NCI-H69 (cell line): ENCODE results near the gene TBCD.
A peak's percentile ranks its signal among the peaks of the same experiment; 100 is the strongest.

Experiments used
- DNase-seq: peaks from one replicate; lab custom pipeline; 2025; lab: John Stamatoyannopoulos, UW

Gene TBCD

DNA sequence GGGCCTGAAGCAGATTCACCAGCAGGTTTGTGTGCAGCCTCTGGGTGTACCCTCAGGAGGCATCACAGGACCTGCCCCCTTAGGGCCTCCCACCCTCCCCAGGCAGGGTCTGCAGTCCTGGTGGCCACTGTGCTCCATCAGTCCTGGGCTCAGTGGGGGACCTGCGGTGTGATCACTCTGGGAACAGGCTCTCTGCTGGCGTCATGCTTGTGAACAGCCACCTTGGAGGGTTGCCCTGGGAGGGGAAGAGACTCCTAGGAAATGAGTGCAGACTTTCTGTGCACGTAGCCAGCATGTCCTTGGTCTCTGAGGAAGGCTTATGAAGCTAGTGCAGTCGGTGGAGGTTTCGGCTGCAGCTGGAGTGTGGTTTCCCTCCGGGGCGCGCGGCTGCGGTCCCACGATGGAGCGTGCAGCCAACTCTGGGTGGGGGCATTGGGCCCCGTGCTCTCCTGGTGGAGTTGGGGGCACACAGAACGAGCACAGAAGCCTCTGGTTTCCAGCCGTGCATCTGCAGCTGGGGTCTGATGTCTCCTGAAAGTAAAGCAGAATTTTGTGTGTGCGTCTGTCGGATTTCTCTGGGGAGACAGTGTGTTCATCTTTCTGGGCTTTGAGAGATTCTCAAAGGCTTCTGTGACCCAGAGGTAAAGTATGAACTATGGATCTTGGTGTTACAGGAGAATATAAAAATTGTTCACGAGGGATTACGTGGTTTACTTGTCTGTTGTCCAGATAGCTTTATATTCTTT, 156.1 kb downstream of the TBCD start:
- no peak for DNase-seq

DNA sequence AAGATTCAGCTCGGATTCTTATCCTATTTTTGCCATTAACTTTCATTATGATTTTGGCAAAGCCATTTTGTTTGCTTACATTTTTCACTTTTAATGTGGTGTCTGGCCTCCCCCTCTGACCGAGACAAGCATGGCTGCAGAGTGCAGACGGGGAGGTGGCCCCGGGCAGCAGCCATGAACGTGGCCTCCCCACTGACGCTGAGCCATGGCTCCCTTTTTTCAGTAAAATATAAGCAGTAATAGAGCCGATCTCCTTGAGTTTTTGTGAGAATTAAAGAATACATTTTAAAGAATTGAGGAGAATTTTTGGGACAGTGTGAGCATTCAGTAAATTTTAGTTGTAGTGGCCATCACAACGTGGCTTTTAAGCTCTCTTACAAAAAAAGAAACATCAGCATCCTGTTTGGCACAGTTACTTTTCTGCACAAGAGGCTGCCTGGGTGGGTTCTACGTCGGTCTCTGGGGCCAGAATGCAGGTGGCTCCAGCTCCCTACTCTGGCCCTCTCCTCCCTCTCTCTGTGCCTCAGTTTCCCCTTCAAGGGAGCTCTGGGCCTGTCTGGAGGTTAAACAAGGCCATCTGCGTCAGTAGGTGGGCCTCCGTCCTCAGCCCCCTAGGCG, 156.8 kb downstream of the TBCD start:
- no peak for DNase-seq

DNA sequence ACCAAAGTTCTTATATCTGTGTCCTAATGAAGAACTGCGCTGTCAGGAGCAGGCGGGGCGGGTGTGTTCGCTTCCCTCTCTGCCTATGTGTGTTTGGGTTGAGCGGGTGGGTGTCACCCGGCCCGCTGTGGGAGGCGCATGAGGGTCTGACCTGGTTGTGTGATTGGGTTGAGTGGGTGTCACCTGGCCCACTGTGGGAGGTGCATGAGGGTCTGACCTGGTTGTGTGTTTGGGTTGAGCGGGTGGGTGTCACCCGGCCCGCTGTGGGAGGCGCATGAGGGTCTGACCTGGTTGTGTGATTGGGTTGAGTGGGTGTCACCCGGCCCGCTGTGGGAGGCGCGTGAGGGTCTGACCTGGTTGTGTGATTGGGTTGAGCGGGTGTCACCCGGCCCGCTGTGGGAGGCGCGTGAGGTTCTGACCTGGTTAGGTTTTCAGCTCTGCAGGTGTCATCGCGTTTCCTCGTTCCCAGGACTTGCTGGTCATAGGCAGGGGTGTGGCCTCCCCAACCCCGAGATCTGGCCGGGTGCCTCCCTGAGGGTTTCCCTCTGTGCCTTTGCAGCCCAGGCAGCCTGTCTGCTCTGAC, 157.5 kb downstream of the TBCD start:
- no peak for DNase-seq

DNA sequence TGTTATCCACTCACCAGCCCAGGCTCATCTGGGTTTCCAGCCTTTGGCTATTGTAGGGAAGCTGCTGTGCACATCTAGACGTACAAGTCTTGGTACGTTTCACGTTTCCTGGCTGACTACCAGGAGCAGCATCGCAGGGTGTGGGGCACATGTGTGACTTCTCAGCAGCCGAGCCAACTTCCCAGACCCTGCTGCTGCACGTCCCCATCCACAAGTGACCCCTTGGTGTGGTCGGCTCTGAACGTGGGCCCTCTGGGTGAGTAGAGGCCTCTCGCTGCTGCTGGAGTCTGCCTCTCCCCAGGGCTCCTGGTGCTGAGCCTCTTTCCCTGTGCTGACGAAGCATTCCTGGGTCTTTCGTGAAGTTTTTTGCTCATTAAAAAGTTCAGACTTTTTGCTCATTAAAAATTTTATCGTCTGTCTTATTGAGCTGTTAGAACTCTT, 158.2 kb downstream of the TBCD start:
- no peak for DNase-seq

DNA sequence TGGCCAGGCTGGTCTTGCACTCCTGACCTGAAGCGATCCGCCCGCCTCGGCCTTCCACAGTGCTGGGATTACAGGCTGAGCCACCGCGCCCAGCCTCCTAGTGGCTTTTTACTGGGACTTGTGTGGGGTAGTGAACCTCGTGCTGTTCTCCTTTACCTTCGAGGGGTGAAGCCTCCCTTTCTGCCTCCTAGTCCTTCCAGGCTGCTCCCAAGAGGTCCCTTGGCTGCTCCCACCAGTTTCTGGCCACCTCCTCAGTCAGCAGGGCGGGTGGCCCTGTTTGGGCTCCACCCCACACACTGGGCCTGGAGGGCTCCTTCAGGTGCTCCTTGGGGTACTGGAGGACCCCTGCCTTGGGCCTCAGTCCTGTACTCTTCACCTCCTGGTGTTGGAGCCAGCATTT, 158.9 kb downstream of the TBCD start:
- DNase-seq = no peak

DNA sequence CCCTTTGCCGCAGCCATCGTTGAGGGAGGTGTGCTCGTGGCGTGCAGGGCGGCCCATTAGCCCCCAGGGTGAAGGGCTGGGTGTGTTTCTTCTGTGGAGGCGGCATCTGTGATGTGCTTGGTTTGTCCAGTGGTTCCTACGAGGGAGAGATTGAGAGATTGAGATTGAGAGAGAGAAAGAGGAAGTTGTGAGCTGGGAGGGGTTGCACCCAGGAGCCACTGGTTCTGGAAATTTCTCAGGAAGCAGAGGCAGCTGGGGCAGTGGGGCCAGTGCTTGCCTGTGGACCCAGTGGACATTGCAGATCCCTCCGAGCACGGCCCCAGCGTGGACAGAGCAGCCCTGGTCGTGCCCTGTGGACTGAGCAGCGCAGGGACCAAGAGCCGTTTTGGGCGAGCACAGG, 160.0 kb downstream of the TBCD start:
- no peak for DNase-seq

DNA sequence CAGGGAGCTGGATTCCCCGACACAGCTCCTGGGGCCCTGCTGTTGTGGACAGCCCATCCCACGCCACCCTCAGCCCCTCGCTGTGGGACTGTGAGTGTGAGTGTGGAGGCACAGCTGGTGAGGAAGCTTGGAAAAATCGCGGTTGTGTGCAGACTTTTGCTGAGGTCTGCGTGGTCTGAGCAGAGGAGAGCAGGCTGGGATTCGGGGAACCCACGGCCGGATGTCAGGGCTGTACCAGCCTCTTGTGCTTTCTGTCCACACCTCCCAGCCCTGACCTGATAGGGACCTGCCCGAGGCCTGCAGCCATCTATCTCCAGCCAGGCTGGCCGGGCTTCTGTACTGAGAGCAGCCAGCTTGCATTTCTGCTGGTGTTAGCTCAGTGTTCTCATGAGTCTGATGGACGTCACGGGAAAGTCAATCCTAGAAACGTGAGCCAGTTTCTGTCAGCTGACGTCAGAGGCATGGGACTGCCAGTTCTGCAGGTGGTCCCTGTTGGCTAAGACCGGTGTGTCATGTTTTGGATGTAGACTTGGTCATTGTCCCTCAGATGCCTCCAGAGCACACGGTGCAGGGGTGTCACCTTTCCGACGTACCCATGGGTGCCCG, 160.7 kb downstream of the TBCD start:
- DNase-seq = no peak

DNA sequence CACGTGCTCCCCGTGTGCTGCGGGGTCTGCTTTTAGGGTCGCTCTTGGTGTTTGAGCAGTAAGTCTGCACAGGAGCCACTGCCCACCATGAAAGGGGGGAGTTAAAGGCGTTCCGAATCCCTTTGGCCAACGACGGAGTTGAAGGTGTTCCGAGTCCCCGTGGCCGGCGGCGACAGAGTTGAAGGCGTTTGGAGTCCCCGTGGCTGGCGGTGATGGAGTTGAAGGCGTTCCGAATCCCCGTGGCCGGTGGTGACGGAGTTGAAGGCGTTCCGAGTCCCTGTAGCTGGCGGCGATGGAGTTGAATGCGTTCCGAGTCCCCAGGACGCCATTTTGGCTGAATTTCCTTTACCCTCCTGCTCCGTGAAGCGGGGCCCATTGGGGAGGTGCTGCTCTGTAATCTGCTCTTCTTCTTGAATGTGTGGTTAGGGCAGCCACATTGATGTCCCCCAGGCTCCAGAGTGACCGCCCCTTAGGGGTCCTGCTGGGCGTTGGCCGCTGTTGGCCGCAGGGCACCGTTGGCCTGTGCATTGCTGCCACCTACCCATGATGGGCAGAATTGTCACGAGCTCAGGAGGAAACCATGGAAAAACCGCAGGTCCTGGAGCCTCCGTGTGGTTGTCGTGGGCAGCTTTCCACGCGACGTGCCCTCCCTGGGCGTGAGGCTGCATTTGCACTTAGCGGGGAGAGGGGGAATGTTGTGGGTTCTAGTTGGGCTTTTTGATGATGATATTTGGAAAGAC, 161.6 kb downstream of the TBCD start:
- DNase-seq = peak; percentile 22

DNA sequence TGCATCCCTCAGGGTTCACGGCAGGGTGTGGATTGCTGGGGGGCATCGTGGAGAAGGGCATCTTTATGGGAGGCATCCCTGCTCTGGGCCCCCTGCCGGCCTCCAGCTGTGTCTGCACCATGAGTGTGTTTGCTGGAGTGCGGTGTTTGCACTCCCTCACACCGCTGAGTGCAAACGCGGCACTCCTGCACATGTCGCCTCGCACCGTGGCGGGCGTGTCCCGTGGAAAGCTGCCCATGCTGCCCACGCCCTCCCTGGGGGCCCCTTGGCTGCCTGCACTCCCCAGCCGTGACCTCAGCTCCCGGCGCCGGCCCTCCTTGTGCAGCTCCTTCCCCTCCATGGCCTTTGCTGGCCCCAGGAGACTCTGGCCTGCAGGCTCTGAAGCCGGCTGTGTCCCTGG, 162.5 kb downstream of the TBCD start:
- DNase-seq = peak; percentile 12

DNA sequence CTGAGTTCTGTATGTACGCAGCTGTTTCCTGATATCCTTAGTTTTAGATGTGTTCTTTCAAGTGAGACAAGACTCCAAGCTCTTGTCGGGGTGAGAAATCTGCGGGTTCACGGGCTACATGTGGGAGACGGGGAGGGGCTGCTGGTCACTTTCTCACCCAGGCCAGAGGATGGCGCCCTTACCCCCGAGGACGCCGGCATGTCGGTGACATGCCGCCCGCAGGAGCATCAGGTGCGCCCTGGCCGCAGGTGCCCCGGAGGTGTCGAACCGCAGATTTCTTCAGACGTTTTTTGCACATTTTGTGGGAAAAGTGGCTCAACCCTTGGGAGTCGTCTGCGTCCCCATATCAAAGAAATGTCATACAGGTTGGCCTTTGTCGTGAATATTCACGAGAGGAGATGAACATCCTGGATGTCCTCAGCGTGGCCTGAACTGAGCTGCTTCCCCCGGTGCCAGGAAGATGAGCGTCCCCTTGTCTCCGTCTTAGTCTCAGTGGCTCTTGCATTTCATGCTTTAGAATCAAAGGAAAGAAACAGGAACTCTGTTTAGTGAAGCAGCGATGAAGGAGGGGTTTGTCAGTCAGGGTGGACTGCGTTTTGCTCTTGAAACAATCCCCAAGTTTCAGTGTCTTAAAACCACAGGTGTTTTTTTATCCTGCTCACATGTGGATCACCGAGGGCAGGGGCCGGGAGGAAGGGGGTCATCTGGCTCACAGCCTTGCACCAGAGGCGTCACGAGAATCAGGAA, 163.3 kb downstream of the TBCD start:
- DNase-seq = no peak

DNA sequence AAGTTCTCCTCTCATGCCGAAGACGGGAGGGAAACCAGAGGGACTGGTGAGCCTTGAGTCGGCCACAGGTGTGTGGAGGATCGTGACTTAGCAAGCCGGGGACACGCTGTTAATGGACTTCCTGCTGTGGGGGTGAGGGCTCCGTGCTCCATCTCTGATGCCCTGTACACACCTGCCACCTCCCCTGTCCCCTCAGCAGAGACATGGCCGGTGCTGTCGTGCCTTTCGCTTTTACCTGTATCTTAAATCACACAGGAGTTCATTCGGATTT, 163.8 kb downstream of the TBCD start:
- no peak for DNase-seq

DNA sequence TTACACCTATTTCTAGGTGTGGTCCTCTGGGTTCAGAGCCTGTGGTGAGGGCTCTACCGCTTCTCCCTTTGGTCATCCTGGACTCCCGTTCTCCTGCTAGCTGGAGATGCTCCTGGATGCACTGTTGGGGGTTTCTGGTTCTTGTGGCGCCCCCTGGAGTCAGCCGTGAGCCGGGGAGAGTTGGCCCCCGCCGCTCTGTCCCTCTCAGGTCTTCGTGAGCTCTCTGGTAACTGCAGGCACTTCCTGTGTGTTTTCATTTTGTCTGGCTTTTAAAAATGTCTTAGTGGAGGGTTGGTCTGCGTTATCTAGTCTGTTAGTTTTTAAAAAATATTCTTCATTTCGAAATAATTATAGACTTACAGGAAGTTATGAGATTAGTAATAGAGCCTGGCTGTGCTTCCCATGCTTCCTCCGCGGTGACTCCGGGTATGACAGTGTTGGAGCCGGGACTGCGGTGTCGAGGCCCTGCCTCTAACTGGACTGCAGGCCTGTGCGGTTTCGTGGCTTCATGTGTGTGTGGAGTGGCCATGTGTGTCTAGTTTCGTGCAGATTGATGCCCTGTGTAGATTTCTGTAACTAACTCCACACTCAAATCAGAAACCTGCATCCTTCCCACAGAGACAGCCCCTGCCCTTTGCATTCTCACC, 166.0 kb downstream of the TBCD start:
- DNase-seq = peak; percentile 42

DNA sequence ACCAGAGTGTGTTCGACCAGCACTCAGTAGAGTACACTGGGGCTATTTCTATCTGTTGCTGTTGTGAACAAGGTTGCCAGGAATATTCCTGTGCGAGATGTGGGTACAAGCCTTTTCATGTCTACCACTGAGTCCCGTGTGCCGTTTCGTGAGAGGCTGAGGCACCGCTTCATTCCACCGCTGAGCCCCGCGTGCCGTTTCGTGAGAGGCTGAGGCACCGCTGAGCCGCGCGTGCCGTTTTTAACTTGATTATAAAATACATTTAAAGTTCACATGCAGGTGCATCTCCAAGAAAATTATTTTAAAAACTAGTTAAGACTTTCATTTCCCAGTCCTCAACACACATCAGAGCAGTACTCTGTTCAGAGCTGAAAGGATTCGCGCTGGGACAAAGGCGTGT, 166.6 kb downstream of the TBCD start:
- no peak for DNase-seq

DNA sequence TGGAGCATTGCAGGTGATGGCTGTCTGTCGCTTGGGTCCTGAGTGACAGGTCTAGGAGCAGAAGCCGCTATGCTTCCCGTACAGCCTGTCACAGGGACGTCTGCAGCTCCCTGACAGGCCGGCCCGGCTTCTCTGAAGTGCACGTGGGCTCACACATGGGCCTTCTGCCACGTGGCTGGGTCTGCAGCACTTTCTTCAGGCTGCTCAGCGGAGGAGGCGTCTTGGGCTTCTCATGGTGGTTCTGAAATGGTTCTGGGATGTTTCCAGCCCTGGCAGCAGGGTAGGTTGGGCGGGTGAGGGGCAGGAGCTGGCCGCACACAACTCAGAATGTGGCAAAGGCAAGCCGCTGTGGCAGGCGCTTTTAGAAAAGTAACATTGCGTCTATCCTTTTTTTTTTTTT, 168.3 kb downstream of the TBCD start:
- DNase-seq = no peak

DNA sequence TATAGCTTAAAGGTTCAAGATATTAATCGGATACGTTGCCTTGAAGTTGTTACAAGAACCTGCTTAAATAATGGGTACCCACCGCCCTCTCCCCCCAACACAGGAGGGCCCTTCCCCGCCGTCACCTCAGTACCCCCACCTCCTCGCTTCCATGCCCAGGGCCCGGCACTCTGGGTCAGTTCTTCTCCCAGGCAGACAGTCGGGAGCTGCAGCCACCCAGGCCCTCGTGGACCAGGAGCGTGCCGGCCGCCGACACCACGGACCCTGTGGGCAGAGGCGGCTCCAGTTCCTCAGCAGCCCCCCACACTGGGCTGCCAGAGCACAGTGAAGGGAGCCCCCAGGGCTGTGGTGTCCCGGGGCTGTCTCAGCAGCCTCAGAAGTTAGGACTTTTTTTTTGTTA, 168.8 kb downstream of the TBCD start:
- DNase-seq = no peak

DNA sequence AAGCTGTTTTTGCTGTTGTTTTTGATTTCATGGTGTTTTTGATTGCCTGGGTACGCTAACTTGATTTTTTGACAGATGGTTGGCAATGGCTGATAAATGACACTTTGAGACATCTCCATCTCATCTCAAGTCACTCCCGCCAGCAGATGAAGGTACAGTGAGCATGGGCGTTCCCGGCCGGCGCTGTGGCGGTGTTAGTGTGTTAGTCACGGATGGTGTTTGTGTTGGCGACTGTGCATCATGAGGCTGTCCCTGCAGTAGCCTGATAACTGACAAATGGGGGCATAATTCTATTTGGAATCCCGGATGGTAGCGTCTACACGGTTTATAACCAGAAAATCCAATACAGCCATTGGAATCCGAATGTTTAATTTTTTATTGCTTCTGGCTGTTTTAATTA, 169.6 kb downstream of the TBCD start:
- no peak for DNase-seq

DNA sequence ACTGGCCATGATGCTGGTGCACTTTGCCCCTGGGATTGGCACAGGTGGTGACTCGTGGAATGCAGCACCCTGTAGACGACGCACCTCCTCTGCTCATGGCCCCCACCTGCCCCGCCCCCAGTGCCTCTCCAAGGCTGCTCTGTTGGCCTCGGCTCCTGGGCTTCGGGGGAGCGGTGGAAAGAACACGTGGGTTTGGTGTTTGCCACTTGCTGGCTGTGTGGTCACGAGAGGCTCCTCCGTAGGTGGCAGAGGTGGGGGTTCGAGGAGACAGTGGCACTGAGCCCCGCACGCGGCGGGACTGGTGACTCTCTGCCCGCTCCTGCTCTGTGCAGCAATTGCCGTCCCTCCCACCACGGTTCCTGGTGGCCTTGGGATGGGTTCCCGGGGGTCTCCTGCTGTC, 170.8 kb downstream of the TBCD start:
- no peak for DNase-seq

DNA sequence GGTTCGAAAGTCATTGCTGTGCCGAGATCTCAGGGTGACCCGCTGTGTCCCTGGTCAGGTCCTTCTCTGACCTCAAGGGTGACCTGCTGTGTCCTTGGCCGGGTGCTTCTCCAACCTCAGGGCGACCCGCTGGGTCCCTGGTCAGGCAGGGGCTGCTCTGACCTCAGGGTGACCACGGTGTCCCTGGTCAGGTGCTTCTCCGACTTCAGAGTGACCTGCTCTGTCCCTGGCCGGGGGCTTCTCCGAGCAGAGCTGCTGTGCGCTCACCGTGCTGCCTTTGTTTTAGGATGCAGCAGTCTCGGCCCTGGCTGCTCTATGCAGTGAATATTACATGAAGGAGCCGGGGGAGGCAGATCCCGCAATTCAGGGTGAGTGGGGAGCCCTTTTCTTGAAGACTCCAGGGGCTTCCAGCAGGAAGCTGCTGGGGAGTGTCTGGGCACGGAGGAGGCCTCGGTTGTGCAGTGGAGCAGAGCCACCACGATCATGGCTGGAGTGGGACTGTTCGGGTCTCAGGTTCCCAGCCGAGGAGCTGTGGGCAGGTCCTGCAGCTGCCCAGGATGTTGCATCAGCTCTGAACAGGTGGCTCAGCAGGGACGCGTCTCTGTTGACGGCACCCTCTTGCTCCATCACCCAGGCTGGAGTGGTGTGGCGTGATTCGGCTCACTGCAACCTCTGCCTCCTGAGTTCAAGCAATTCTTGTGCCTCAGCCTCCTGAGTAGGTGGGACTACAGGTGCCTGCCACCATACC, 171.7 kb downstream of the TBCD start:
- DNase-seq = peak; percentile 8

DNA sequence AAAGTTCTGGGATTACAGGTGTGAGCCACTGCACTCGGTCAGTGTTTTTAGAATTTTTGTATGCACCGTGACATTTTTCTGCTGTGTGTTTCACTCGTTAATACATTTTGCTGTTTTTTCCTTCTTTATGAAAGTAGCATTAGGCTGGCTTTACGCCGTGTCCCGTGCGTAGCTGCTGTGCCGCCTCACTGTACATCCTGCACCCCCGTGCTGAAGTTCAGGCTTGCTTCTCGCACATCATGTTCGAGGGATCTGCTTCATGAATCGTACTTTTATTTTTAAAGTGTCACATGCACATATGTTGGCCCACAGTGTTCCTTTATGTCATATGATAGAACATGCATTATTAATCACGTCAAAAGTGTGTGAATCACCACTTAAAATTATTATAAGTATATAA, 172.3 kb downstream of the TBCD start:
- DNase-seq = no peak

DNA sequence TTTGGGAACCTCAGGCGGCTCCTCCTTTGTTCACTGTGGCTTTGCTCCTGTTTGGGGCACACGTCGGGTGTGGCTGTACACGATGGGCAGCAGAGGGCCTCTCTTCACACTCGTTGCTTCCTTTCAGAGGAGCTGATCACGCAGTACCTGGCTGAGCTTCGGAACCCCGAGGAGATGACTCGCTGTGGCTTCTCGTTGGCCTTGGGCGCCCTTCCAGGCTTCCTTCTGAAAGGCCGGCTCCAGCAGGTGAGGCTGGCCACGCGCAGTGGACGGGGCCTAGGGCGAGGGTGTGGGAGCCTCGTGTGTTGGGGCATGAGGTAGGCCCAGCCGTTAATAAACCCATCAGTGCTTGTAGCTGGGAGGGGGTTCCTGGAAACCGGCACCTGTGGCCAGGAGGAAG, 172.9 kb downstream of the TBCD start:
- no peak for DNase-seq

DNA sequence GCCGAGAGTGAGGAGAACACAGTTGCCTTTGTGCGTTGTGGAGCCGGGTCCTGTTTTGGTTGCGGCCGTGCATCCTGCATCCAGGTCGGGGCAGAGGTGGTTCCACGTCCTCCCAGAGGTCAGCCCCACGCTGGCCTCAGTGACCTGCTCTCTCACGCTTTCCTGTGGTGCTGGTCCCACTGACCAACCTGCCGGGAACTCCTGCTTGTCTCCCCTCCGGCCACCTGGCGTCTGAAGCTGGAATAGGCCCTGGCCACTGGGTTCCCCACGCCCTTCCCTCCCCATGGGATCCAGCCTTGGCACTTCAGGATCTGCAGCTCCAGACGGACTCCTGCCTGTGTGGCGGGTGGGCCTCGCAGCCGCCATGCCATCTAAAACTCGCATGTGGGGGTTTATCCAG, 173.5 kb downstream of the TBCD start:
- no peak for DNase-seq
